Measurements from ENCODE around the gene KRT14.
"Not testable (repeated sequence)": the region's sequence is repeated elsewhere in the genome, so short reads cannot be mapped to it uniquely, and the experiment has no call there.

The KRT14 gene

GRCh38 chr17:41586863-41587495 lies at the start of gene KRT14:
Gene KRT14 (minus strand): TSS chr17:41586895. CDS start chr17:41586834, 61 bp downstream.
- no peak for DNase-seq

GRCh38 chr17:41635121-41636097 lies 48.7 kb upstream of the KRT14 start:
- no peak for DNase-seq

- DNase-seq, result no peak
Measured at GRCh38 chr17:41634639-41635038, 47.9 kb upstream of the KRT14 start.

- DNase-seq, result no peak
Measured at GRCh38 chr17:41633556-41634199, 47.0 kb upstream of the KRT14 start.

GRCh38 chr17:41632482-41633105 lies 45.9 kb upstream of the KRT14 start:
- no peak for DNase-seq

- DNase-seq, result no peak
Measured at GRCh38 chr17:41631898-41632285, 45.2 kb upstream of the KRT14 start.

GRCh38 chr17:41631025-41631897 lies 44.6 kb upstream of the KRT14 start:
- DNase-seq, result no peak

GRCh38 chr17:41629826-41630670 lies 43.4 kb upstream of the KRT14 start:
- no peak for DNase-seq

- DNase-seq, result no peak
Measured at GRCh38 chr17:41629316-41629715, 42.6 kb upstream of the KRT14 start.

GRCh38 chr17:41628621-41629255 lies 42.0 kb upstream of the KRT14 start:
- peak; percentile 44 for DNase-seq

GRCh38 chr17:41628073-41628370 lies 41.3 kb upstream of the KRT14 start:
- DNase-seq, result not testable (repeated sequence)

- DNase-seq, result no peak
Measured at GRCh38 chr17:41627316-41628072, 40.8 kb upstream of the KRT14 start.

- DNase-seq, result not testable (repeated sequence)
Measured at GRCh38 chr17:41626914-41627295, 40.2 kb upstream of the KRT14 start.

GRCh38 chr17:41626028-41626913 lies 39.6 kb upstream of the KRT14 start:
- not testable (repeated sequence) for DNase-seq

- no peak for DNase-seq
Measured at GRCh38 chr17:41625602-41626001, 38.9 kb upstream of the KRT14 start.

GRCh38 chr17:41624208-41625101 lies 37.8 kb upstream of the KRT14 start, which contains the start of gene KRT17:
Gene KRT17 (minus strand): TSS chr17:41624575. CDS start chr17:41624509, 66 bp downstream.
- no peak for DNase-seq

- DNase-seq, result not testable (repeated sequence)
Measured at GRCh38 chr17:41623184-41623861, 36.6 kb upstream of the KRT14 start.
